ENCODE measurements around the gene RPS21. TPM values are rescaled to one million over a fixed set of nuclear protein-coding genes. Genes with fewer than 3 reads are reported as not detected.

The RPS21 gene
- total RNA-seq, 2 donors from 2014 or later, result 1,109 to 1,318 TPM

GRCh38 chr20:62365814-62366369 is 21.0 kb upstream of the RPS21 start:
- no peak for ATAC-seq
- Mint-ChIP-seq H3K9me3 (no peaks in the 10 kb centered on the region), H3K27ac (no peak overlapping the region), H3K36me3 (no peaks in the 10 kb centered on the region), H3K4me3 (no peak overlapping the region), H3K4me1 (ENCODE audit: low read depth in 2 of 2) (no peaks in the 10 kb centered on the region), H3K27me3 (peaks cover 0 to 8% of the 10 kb centered on the region in 2 donors)
- peak; percentile 58 for DNase-seq (ENCODE audit: low spot score)

- H3K27ac Mint-ChIP-seq, result no peak overlapping the region
- no peaks in the 10 kb centered on the region for H3K9me3 Mint-ChIP-seq
- DNase-seq (ENCODE audit: low spot score) (peak; percentile 60), ATAC-seq (peak; percentile 22 to 44)
- no peaks in the 10 kb centered on the region for H3K36me3 Mint-ChIP-seq
- H3K27me3 Mint-ChIP-seq, result peaks cover 0 to 8% of the 10 kb centered on the region in 2 donors
- H3K4me3 Mint-ChIP-seq, result no peak overlapping the region
- no peaks in the 10 kb centered on the region for H3K4me1 Mint-ChIP-seq (ENCODE audit: low read depth in 2 of 2)
These were observed 20.4 kb upstream of the RPS21 start for GRCh38 chr20:62366370-62367135.

GRCh38 chr20:62367136-62367632 is 19.7 kb upstream of the RPS21 start, which contains the start of gene LAMA5:
LAMA5 (minus strand) TSS chr20:62367312; CDS start chr20:62367245, 67 bp downstream.
- DNase-seq (ENCODE audit: low spot score), result peak; percentile 55

GRCh38 chr20:62367633-62368391 is 19.1 kb upstream of the RPS21 start:
- Mint-ChIP-seq H3K36me3 (no peaks in the 10 kb centered on the region), H3K9me3 (no peaks in the 10 kb centered on the region), H3K27ac (no peak overlapping the region), H3K4me3 (peak overlapping the region; percentile 27), H3K27me3 (peaks cover 3 to 9% of the 10 kb centered on the region in 2 donors), H3K4me1 (ENCODE audit: low read depth in 2 of 2) (no peaks in the 10 kb centered on the region)
- peak; percentile 59 for DNase-seq (ENCODE audit: low spot score)
- ATAC-seq, result no peak

More at GRCh38 chr20:62367136-62367632, 19.7 kb upstream of the RPS21 start, which contains the start of gene LAMA5:
- ATAC-seq, result peak; percentile 51 to 75
- H3K4me1 Mint-ChIP-seq (ENCODE audit: low read depth in 2 of 2), result no peaks in the 10 kb centered on the region
- peak within 1 kb of the TSS; percentile 27 for H3K4me3 Mint-ChIP-seq
- peaks cover 0 to 8% of the 10 kb centered on the region in 2 donors for H3K27me3 Mint-ChIP-seq
- no peak within 1 kb of the TSS for H3K27ac Mint-ChIP-seq
- no peaks in the 10 kb centered on the region for H3K9me3 Mint-ChIP-seq
- H3K36me3 Mint-ChIP-seq, result no peaks in the 10 kb centered on the region

- no peaks in the 10 kb centered on the region for H3K9me3 Mint-ChIP-seq
These were observed 18.4 kb upstream of the RPS21 start for GRCh38 chr20:62368392-62368975.

GRCh38 chr20:62368976-62369814 is 17.7 kb upstream of the RPS21 start:
- no peaks in the 10 kb centered on the region for H3K36me3 Mint-ChIP-seq
- peak; percentile 49 for DNase-seq (ENCODE audit: low spot score)
- no peaks in the 10 kb centered on the region for H3K9me3 Mint-ChIP-seq
- H3K27ac Mint-ChIP-seq, result no peak overlapping the region
- no peak overlapping the region for H3K4me3 Mint-ChIP-seq
- peaks cover 8 to 15% of the 10 kb centered on the region in 2 donors for H3K27me3 Mint-ChIP-seq
- ATAC-seq, result no peak
- no peaks in the 10 kb centered on the region for H3K4me1 Mint-ChIP-seq (ENCODE audit: low read depth in 2 of 2)

More at GRCh38 chr20:62368392-62368975, 18.4 kb upstream of the RPS21 start:
- H3K4me3 Mint-ChIP-seq, result no peak overlapping the region
- ATAC-seq (no peak), DNase-seq (ENCODE audit: low spot score) (peak; percentile 25)
- H3K27me3 Mint-ChIP-seq, result peaks cover 8 to 13% of the 10 kb centered on the region in 2 donors
- no peaks in the 10 kb centered on the region for H3K36me3 Mint-ChIP-seq
- H3K27ac Mint-ChIP-seq, result no peak overlapping the region
- H3K4me1 Mint-ChIP-seq (ENCODE audit: low read depth in 2 of 2), result no peaks in the 10 kb centered on the region

- H3K4me3 Mint-ChIP-seq, result no peak overlapping the region
- no peaks in the 10 kb centered on the region for H3K36me3 Mint-ChIP-seq
- ATAC-seq (no peak), DNase-seq (ENCODE audit: low spot score) (no peak)
- no peaks in the 10 kb centered on the region for H3K4me1 Mint-ChIP-seq (ENCODE audit: low read depth in 2 of 2)
- H3K27ac Mint-ChIP-seq, result no peak overlapping the region
- peaks cover 8 to 18% of the 10 kb centered on the region in 2 donors for H3K27me3 Mint-ChIP-seq
- H3K9me3 Mint-ChIP-seq, result no peaks in the 10 kb centered on the region
These were observed 17.1 kb upstream of the RPS21 start for GRCh38 chr20:62369815-62370114.

- Mint-ChIP-seq H3K4me1 (ENCODE audit: low read depth in 2 of 2) (no peaks in the 10 kb centered on the region), H3K36me3 (no peaks in the 10 kb centered on the region), H3K27me3 (peaks cover 8 to 15% of the 10 kb centered on the region in 2 donors), H3K9me3 (no peaks in the 10 kb centered on the region), H3K27ac (no peak overlapping the region), H3K4me3 (no peak overlapping the region)
- DNase-seq (ENCODE audit: low spot score), result no peak
- no peak for ATAC-seq
These were observed 16.6 kb upstream of the RPS21 start for GRCh38 chr20:62370115-62370806.

- no peak overlapping the region for H3K27ac Mint-ChIP-seq
- H3K4me3 Mint-ChIP-seq, result no peak overlapping the region
- DNase-seq (ENCODE audit: low spot score) (no peak), ATAC-seq (no peak)
- no peaks in the 10 kb centered on the region for H3K36me3 Mint-ChIP-seq
- peaks cover 8 to 13% of the 10 kb centered on the region in 2 donors for H3K27me3 Mint-ChIP-seq
- H3K4me1 Mint-ChIP-seq (ENCODE audit: low read depth in 2 of 2), result no peaks in the 10 kb centered on the region
- no peaks in the 10 kb centered on the region for H3K9me3 Mint-ChIP-seq
These were observed 15.9 kb upstream of the RPS21 start for GRCh38 chr20:62370807-62371587.

- Mint-ChIP-seq H3K4me1 (ENCODE audit: low read depth in 2 of 2) (no peaks in the 10 kb centered on the region), H3K27me3 (peaks cover 8 to 13% of the 10 kb centered on the region in 2 donors), H3K36me3 (no peaks in the 10 kb centered on the region), H3K9me3 (no peaks in the 10 kb centered on the region), H3K4me3 (no peak overlapping the region), H3K27ac (no peak overlapping the region)
- ATAC-seq (no peak), DNase-seq (ENCODE audit: low spot score) (no peak)
These were observed 15.3 kb upstream of the RPS21 start for GRCh38 chr20:62371588-62372041.

- no peaks in the 10 kb centered on the region for H3K4me1 Mint-ChIP-seq (ENCODE audit: low read depth in 2 of 2)
- DNase-seq (ENCODE audit: low spot score) (no peak), ATAC-seq (no peak)
- peaks cover 8 to 13% of the 10 kb centered on the region in 2 donors for H3K27me3 Mint-ChIP-seq
- no peak overlapping the region for H3K4me3 Mint-ChIP-seq
- H3K36me3 Mint-ChIP-seq, result no peaks in the 10 kb centered on the region
- no peak overlapping the region for H3K27ac Mint-ChIP-seq
- no peaks in the 10 kb centered on the region for H3K9me3 Mint-ChIP-seq
These were observed 14.6 kb upstream of the RPS21 start for GRCh38 chr20:62372042-62372993.
